ENCODE data around the gene APOC4.
"Not testable (repeated sequence)": the region's sequence is repeated elsewhere in the genome, so short reads cannot be mapped to it uniquely, and the experiment has no call there.

APOC4 gene

GRCh38 chr19:44925114-44925891 lies 16.7 kb upstream of the APOC4 start:
- 85% methylated on average over 7 of the region's 8 CpGs for whole genome bisulfite sequencing
- no peaks in the 10 kb centered on the region for H3K27me3 ChIP-seq (ENCODE audit: insufficient read depth, low read length)
- no peak overlapping the region for H3K27ac ChIP-seq (ENCODE audit: low read depth, low read length)
- H3K9ac ChIP-seq (ENCODE audit: low read depth, low read length): no peak overlapping the region
- H3K4me1 ChIP-seq (ENCODE audit: insufficient read depth, low read length): no peaks in the 10 kb centered on the region
- no peak overlapping the region for H3K4me3 ChIP-seq (ENCODE audit: low read length)
- H3K9me3 ChIP-seq (ENCODE audit: insufficient read depth, low read depth, low read length): no peaks in the 10 kb centered on the region
- H3K36me3 ChIP-seq (ENCODE audit: insufficient read depth, low read length): no peaks in the 10 kb centered on the region

- H3K27me3 ChIP-seq (ENCODE audit: insufficient read depth, low read length); H3K36me3 ChIP-seq (ENCODE audit: insufficient read depth, low read length); H3K9me3 ChIP-seq (ENCODE audit: insufficient read depth, low read depth, low read length); H3K27ac ChIP-seq (ENCODE audit: low read depth, low read length); H3K4me1 ChIP-seq (ENCODE audit: insufficient read depth, low read length): not testable (repeated sequence)
- Histone ChIP-seq H3K4me3 (ENCODE audit: low read length) (peak overlapping the region; percentile 46), H3K9ac (ENCODE audit: low read depth, low read length) (peak overlapping the region; percentile 50; the same call in 1 of the 2 replicates)
- WGBS: 57% methylated on average over 12 of the region's 19 CpGs
Observed at GRCh38 chr19:44926245-44927077, 15.6 kb upstream of the APOC4 start.

DNA sequence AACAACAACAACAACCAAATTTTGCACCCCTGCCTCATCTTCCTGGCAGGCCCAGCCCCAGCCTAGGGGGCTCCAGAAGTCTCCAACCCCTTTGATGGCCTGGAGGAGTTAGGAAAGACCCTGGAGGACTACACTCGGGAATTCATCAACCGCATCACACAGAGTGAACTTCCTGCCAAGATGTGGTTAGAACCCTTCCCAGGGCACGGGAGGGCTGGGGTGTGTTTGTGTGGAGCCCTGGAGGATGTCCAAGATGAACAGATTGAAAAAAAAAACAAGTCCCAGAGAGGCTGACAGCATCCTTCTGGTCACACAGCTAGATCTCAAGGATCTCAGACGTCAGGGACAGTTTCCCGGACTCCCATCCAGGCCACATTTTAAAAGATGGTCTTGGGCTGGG lies 14.3 kb upstream of the APOC4 start:
- Histone ChIP-seq H3K9me3 (ENCODE audit: insufficient read depth, low read depth, low read length) (no peaks in the 10 kb centered on the region), H3K4me3 (ENCODE audit: low read length) (no peak overlapping the region), H3K27me3 (ENCODE audit: insufficient read depth, low read length) (no peaks in the 10 kb centered on the region), H3K9ac (ENCODE audit: low read depth, low read length) (no peak overlapping the region), H3K27ac (ENCODE audit: low read depth, low read length) (no peak overlapping the region), H3K36me3 (ENCODE audit: insufficient read depth, low read length) (no peaks in the 10 kb centered on the region), H3K4me1 (ENCODE audit: insufficient read depth, low read length) (no peaks in the 10 kb centered on the region)
- 93% methylated on average over 5 of the region's 5 CpGs for WGBS

GRCh38 chr19:44930088-44930487 lies 11.9 kb upstream of the APOC4 start:
- no peak overlapping the region for H3K9ac ChIP-seq (ENCODE audit: low read depth, low read length)
- WGBS: 94% methylated on average over 7 of the region's 7 CpGs
- H3K4me1 ChIP-seq (ENCODE audit: insufficient read depth, low read length): no peaks in the 10 kb centered on the region

DNA sequence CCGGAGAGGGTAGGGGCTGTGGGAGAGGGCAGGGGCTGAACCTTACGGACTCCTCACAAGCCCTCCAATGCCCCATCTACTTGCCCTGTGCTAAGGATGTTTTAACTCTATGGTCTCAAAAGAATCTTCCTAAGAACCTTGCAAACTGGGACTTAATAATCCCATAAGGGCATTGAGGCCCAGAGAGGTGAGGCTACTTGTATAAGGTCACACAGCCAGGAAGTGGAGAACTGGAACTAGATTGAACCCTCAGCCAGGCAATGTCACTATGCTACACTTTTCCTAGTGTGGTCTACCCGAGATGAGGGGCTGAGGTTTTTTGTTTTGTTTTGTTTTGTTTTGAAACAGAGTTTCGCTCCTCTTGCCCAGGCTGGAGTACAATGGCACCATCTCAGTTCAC lies 10.5 kb upstream of the APOC4 start:
- Histone ChIP-seq H3K4me1 (ENCODE audit: insufficient read depth, low read length) (no peaks in the 10 kb centered on the region), H3K9ac (ENCODE audit: low read depth, low read length) (no peak overlapping the region), H3K4me3 (ENCODE audit: low read length) (no peak overlapping the region), H3K27ac (ENCODE audit: low read depth, low read length) (no peak overlapping the region), H3K27me3 (ENCODE audit: insufficient read depth, low read length) (no peaks in the 10 kb centered on the region), H3K36me3 (ENCODE audit: insufficient read depth, low read length) (no peaks in the 10 kb centered on the region), H3K9me3 (ENCODE audit: insufficient read depth, low read depth, low read length) (no peaks in the 10 kb centered on the region)
- WGBS: 95% methylated on average over 4 of the region's 4 CpGs

More at GRCh38 chr19:44930088-44930487, 11.9 kb upstream of the APOC4 start:
- no peak overlapping the region for H3K27ac ChIP-seq (ENCODE audit: low read depth, low read length)
- no peaks in the 10 kb centered on the region for H3K36me3 ChIP-seq (ENCODE audit: insufficient read depth, low read length)
- no peaks in the 10 kb centered on the region for H3K9me3 ChIP-seq (ENCODE audit: insufficient read depth, low read depth, low read length)
- no peaks in the 10 kb centered on the region for H3K27me3 ChIP-seq (ENCODE audit: insufficient read depth, low read length)
- no peak overlapping the region for H3K4me3 ChIP-seq (ENCODE audit: low read length)

GRCh38 chr19:44939668-44940067 lies 2.4 kb upstream of the APOC4 start:
- WGBS: 76% methylated on average over 5 of the region's 5 CpGs
- H3K9me3 ChIP-seq (ENCODE audit: insufficient read depth, low read depth, low read length): no peaks in the 10 kb centered on the region
- no peak overlapping the region for H3K27ac ChIP-seq (ENCODE audit: low read depth, low read length)
- H3K27me3 ChIP-seq (ENCODE audit: insufficient read depth, low read length): no peaks in the 10 kb centered on the region
- H3K4me3 ChIP-seq (ENCODE audit: low read length): no peak overlapping the region
- H3K9ac ChIP-seq (ENCODE audit: low read depth, low read length): no peak overlapping the region
- H3K4me1 ChIP-seq (ENCODE audit: insufficient read depth, low read length): no peaks in the 10 kb centered on the region
- no peaks in the 10 kb centered on the region for H3K36me3 ChIP-seq (ENCODE audit: insufficient read depth, low read length)

- Histone ChIP-seq H3K9ac (ENCODE audit: low read depth, low read length) (no peak overlapping the region), H3K27ac (ENCODE audit: low read depth, low read length) (no peak overlapping the region), H3K36me3 (ENCODE audit: insufficient read depth, low read length) (no peaks in the 10 kb centered on the region), H3K27me3 (ENCODE audit: insufficient read depth, low read length) (no peaks in the 10 kb centered on the region), H3K4me1 (ENCODE audit: insufficient read depth, low read length) (no peaks in the 10 kb centered on the region), H3K9me3 (ENCODE audit: insufficient read depth, low read depth, low read length) (no peaks in the 10 kb centered on the region), H3K4me3 (ENCODE audit: low read length) (no peak overlapping the region)
- 88% methylated on average over 10 of the region's 10 CpGs for WGBS
Observed at GRCh38 chr19:44943801-44944249, 1.8 kb downstream of the APOC4 start.

DNA sequence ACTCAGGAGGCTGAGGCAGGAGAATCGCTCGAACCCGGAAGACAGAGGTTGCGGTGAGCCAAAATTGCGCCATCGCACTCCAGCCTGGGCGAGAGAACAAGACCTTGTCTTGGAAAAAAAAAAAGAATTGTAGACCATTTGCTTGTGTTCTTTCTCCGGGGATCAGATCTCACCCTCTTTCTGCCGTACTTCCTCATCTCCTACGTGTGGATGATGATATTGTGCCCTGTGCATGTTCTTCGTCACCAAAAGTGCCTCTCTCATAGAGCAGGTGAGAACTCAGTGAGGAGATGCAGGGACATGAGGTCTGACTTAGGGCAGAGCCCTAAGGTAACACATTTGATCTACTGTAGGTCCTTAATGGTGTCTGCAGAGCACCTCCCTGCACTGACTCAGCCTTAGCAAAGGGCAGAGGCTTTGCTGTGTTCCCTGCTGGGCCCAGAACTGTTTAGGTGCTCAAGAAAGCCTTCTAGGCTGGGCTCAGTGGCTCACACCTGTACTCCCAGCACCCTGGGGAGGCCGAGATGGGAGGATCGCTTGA lies 5.1 kb downstream of the APOC4 start:
- H3K9me3 ChIP-seq (ENCODE audit: insufficient read depth, low read depth, low read length): no peaks in the 10 kb centered on the region
- no peaks in the 10 kb centered on the region for H3K27me3 ChIP-seq (ENCODE audit: insufficient read depth, low read length)
- WGBS: 93% methylated on average over 13 of the region's 13 CpGs
- H3K9ac ChIP-seq (ENCODE audit: low read depth, low read length): no peak overlapping the region
- H3K4me1 ChIP-seq (ENCODE audit: insufficient read depth, low read length): no peaks in the 10 kb centered on the region
- no peak overlapping the region for H3K4me3 ChIP-seq (ENCODE audit: low read length)
- peaks cover 7% of the 10 kb centered on the region for H3K36me3 ChIP-seq (ENCODE audit: insufficient read depth, low read length)
- H3K27ac ChIP-seq (ENCODE audit: low read depth, low read length): no peak overlapping the region

- WGBS: 94% methylated on average over 4 of the region's 5 CpGs
- no peaks in the 10 kb centered on the region for H3K4me1 ChIP-seq (ENCODE audit: insufficient read depth, low read length)
- H3K9me3 ChIP-seq (ENCODE audit: insufficient read depth, low read depth, low read length): no peaks in the 10 kb centered on the region
- H3K4me3 ChIP-seq (ENCODE audit: low read length): no peak overlapping the region
- no peak overlapping the region for H3K27ac ChIP-seq (ENCODE audit: low read depth, low read length)
- H3K36me3 ChIP-seq (ENCODE audit: insufficient read depth, low read length): peaks cover 7% of the 10 kb centered on the region
- H3K27me3 ChIP-seq (ENCODE audit: insufficient read depth, low read length): no peaks in the 10 kb centered on the region
- H3K9ac ChIP-seq (ENCODE audit: low read depth, low read length): no peak overlapping the region
Observed at GRCh38 chr19:44948237-44948636, 6.2 kb downstream of the APOC4 start.

DNA sequence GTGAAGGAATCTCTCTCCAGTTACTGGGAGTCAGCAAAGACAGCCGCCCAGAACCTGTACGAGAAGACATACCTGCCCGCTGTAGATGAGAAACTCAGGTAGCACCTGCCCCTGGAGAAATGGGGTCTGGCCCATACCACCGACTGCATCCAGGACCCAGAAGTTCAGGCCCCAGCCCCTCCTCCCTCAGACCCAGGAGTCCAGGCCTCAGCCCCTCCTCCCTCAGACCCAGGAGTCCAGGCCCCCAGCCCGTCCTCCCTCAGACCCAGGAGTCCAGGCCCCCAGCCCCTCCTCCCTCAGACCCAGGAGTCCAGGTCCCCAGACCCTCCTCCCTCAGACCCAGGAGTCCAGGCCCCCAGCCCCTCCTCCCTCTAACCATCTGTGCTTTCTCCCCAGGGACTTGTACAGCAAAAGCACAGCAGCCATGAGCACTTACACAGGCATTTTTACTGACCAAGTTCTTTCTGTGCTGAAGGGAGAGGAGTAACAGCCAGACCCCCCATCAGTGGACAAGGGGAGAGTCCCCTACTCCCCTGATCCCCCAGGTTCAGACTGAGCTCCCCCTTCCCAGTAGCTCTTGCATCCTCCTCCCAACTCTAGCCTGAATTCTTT lies 6.8 kb downstream of the APOC4 start:
- Histone ChIP-seq H3K9ac (ENCODE audit: low read depth, low read length) (no peak overlapping the region), H3K9me3 (ENCODE audit: insufficient read depth, low read depth, low read length) (no peaks in the 10 kb centered on the region), H3K4me3 (ENCODE audit: low read length) (no peak overlapping the region), H3K36me3 (ENCODE audit: insufficient read depth, low read length) (peaks cover 7% of the 10 kb centered on the region), H3K4me1 (ENCODE audit: insufficient read depth, low read length) (no peaks in the 10 kb centered on the region), H3K27ac (ENCODE audit: low read depth, low read length) (no peak overlapping the region), H3K27me3 (ENCODE audit: insufficient read depth, low read length) (no peaks in the 10 kb centered on the region)
- 91% methylated on average over 4 of the region's 5 CpGs for WGBS

- Histone ChIP-seq H3K36me3 (ENCODE audit: insufficient read depth, low read length) (peaks cover 7% of the 10 kb centered on the region), H3K4me3 (ENCODE audit: low read length) (no peak overlapping the region), H3K27ac (ENCODE audit: low read depth, low read length) (no peak overlapping the region), H3K9me3 (ENCODE audit: insufficient read depth, low read depth, low read length) (no peaks in the 10 kb centered on the region), H3K9ac (ENCODE audit: low read depth, low read length) (no peak overlapping the region), H3K4me1 (ENCODE audit: insufficient read depth, low read length) (no peaks in the 10 kb centered on the region), H3K27me3 (ENCODE audit: insufficient read depth, low read length) (no peaks in the 10 kb centered on the region)
- 79% methylated on average over 9 of the region's 9 CpGs for WGBS
Observed at GRCh38 chr19:44949550-44949949, 7.5 kb downstream of the APOC4 start.
